Upper lobe of left lung (tissue), 4 donors: ENCODE measurements around the gene UBB.

Experiments used
- CTCF ChIP-seq, 6 experiments: fragments of 450-650 bp in 4 of 6; fragments of 200-600 bp in 2 of 6; sonication (generic) in 2 of 6; IDR thresholded peaks; one replicate each; pipeline ENCODE4 v1.5.1; 2016 to 2019; ENCODE audit warnings: antibody characterized with exemption in 6 of 6
- EP300 ChIP-seq, 4 donors: sonication (generic); formaldehyde crosslinking; IDR thresholded peaks; one replicate each; pipeline ENCODE4 v1.5.1; 2017; ENCODE audit warnings: antibody characterized with exemption in 4 of 4, control low read depth in 2 of 4
- POLR2AphosphoS5 ChIP-seq, 2 donors: sonication (generic); formaldehyde crosslinking; IDR thresholded peaks; one replicate each; pipeline ENCODE4 v1.5.1; 2017; ENCODE audit warnings: antibody characterized with exemption in 2 of 2

- TF ChIP-seq CTCF (IDR thresholded peaks at IDR 0.05) (no peak), POLR2AphosphoS5 (IDR thresholded peaks at IDR 0.05) (no peak), EP300 (IDR thresholded peaks at IDR 0.05) (no peak)
These were observed 16.3 kb upstream of the UBB start for GRCh38 chr17:16364625-16365024.
